ENCODE data around the gene FBRS. TPM values are rescaled to one million over a fixed set of nuclear protein-coding genes. Genes with fewer than 3 reads are reported as not detected.
A peak's percentile ranks its signal among the peaks of the same experiment; 100 is the strongest.

Gene FBRS
- total RNA-seq, 1 experiment from 2014 or later = 11.5 TPM

- DNase-seq = peak; percentile 58
- Histone ChIP-seq H3K4me3 (ENCODE audit: insufficient read depth, low read depth, low read length) (no peak overlapping the region), H3K36me3 (replicated peaks; ENCODE audit: control insufficient read depth, insufficient read depth, low read length) (peaks cover 4% of the 10 kb centered on the region), H3K27me3 (ENCODE audit: control insufficient read depth, insufficient read depth, low read length) (peaks cover 55% of the 10 kb centered on the region)
Measured at GRCh38 chr16:30665155-30665829, 7.1 kb downstream of the FBRS start.

GRCh38 chr16:30665830-30666190 lies 7.6 kb downstream of the FBRS start:
- no peak overlapping the region for H3K4me3 ChIP-seq (ENCODE audit: insufficient read depth, low read depth, low read length)
- H3K36me3 ChIP-seq (replicated peaks; ENCODE audit: control insufficient read depth, insufficient read depth, low read length) = peaks cover 4% of the 10 kb centered on the region
- DNase-seq = peak; percentile 26
- H3K27me3 ChIP-seq (ENCODE audit: control insufficient read depth, insufficient read depth, low read length) = peaks cover 55% of the 10 kb centered on the region

DNA sequence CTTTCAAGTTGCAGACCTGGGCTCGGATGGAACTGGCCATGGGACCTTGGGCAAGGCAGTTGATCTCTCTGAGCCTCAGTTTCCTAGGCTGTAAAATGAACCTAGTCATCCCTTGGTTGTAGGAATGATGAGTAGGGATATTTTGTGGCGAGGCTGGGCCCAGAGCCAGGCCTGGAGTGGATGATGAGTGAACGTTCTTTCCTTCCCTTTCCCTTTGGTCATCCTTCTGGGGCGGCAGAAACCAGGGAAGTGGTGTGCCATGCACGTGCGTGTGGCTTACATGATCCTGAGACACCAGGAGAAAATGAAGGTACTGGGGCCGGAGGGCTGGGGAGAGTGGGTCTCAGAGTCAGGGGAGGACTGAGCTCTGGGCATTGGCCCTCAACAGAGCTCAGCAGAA lies 8.4 kb downstream of the FBRS start:
- DNase-seq = peak; percentile 24
- H3K4me3 ChIP-seq (ENCODE audit: insufficient read depth, low read depth, low read length) = no peak overlapping the region
- H3K36me3 ChIP-seq (replicated peaks; ENCODE audit: control insufficient read depth, insufficient read depth, low read length) = peaks cover 4% of the 10 kb centered on the region
- H3K27me3 ChIP-seq (ENCODE audit: control insufficient read depth, insufficient read depth, low read length) = peaks cover 56% of the 10 kb centered on the region

DNA sequence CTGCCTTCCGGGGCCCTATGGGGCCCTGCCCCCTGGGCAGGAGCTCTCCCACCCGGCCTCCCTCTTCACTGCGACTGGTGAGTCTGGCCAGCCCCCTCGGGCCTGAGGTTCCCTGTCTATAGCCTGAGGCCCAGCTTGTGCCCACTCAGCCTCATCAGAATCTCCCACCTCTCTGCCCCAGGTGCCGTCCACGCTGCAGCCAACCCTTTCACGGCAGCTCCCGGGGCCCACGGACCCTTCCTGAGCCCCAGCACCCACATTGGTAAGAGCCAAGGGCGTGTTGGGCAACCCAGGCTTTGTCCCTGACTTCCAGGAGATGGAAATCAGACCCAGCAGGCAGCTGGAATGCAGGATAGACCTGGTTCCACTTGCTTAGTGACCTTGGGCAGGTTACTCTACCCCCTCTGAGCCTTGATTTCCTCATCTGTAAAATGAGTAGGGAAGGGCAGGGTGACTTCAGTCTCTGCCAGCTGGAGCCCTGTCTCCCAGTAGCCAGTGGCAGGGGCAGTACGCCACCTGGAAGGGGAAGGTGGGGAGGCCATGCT lies 9.2 kb downstream of the FBRS start:
- H3K4me3 ChIP-seq (ENCODE audit: insufficient read depth, low read depth, low read length) = no peak overlapping the region
- H3K36me3 ChIP-seq (replicated peaks; ENCODE audit: control insufficient read depth, insufficient read depth, low read length) = peaks cover 4% of the 10 kb centered on the region
- peak; percentile 28 for DNase-seq
- peaks cover 61% of the 10 kb centered on the region for H3K27me3 ChIP-seq (ENCODE audit: control insufficient read depth, insufficient read depth, low read length)

GRCh38 chr16:30668393-30668792 lies 10.2 kb downstream of the FBRS start:
- DNase-seq = peak; percentile 44
- Histone ChIP-seq H3K4me3 (ENCODE audit: insufficient read depth, low read depth, low read length) (no peak overlapping the region), H3K36me3 (replicated peaks; ENCODE audit: control insufficient read depth, insufficient read depth, low read length) (no peaks in the 10 kb centered on the region), H3K27me3 (ENCODE audit: control insufficient read depth, insufficient read depth, low read length) (peaks cover 68% of the 10 kb centered on the region)

- H3K36me3 ChIP-seq (replicated peaks; ENCODE audit: control insufficient read depth, insufficient read depth, low read length) = no peaks in the 10 kb centered on the region
Measured at GRCh38 chr16:30669026-30669902, 11.0 kb downstream of the FBRS start.

GRCh38 chr16:30669903-30670824 lies 11.9 kb downstream of the FBRS start:
- DNase-seq = peak; percentile 56
- H3K36me3 ChIP-seq (replicated peaks; ENCODE audit: control insufficient read depth, insufficient read depth, low read length) = no peaks in the 10 kb centered on the region
- peaks cover 82% of the 10 kb centered on the region for H3K27me3 ChIP-seq (ENCODE audit: control insufficient read depth, insufficient read depth, low read length)
- H3K4me3 ChIP-seq (ENCODE audit: insufficient read depth, low read depth, low read length) = no peak overlapping the region

More at GRCh38 chr16:30669026-30669902, 11.0 kb downstream of the FBRS start:
- peak; percentile 46 for DNase-seq
- Histone ChIP-seq H3K4me3 (ENCODE audit: insufficient read depth, low read depth, low read length) (no peak overlapping the region), H3K27me3 (ENCODE audit: control insufficient read depth, insufficient read depth, low read length) (peaks cover 76% of the 10 kb centered on the region)

- DNase-seq = no peak
- no peaks in the 10 kb centered on the region for H3K36me3 ChIP-seq (replicated peaks; ENCODE audit: control insufficient read depth, insufficient read depth, low read length)
- H3K4me3 ChIP-seq (ENCODE audit: insufficient read depth, low read depth, low read length) = no peak overlapping the region
- peaks cover 85% of the 10 kb centered on the region for H3K27me3 ChIP-seq (ENCODE audit: control insufficient read depth, insufficient read depth, low read length)
Measured at GRCh38 chr16:30675143-30675542, 16.9 kb downstream of the FBRS start.

DNA sequence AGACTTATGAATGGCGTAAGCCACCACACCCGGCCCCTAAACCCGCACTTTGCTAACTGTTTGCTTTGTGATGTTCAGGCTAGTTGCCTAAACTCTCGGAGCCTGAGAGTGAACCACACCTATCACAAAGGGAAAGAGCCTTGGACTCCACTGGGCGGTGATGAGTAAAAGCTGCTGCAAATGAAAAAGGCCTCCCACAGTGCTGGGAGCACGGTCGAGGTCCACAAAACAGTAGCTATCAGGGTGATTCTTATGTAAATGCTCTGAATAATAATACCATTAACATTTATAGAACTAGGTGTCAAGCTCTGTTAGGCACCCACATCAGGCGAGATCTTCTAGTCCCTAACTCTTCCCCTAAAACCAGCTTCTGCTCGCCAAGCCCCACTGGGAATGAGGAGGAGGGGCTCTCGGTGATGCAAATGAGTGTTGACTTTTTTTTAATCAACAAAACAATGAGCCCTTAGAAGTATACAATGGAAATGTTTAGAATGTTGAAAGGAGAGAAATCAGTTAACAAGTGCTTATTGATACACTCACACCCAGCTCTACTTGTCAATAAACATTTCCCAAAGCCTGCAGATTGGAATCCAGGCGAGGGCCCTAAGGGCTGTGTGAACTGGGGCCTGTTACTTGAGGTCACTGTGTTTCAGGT lies 19.8 kb downstream of the FBRS start:
- Histone ChIP-seq H3K36me3 (replicated peaks; ENCODE audit: control insufficient read depth, insufficient read depth, low read length) (no peaks in the 10 kb centered on the region), H3K27me3 (ENCODE audit: control insufficient read depth, insufficient read depth, low read length) (peaks cover 84% of the 10 kb centered on the region), H3K4me3 (ENCODE audit: insufficient read depth, low read depth, low read length) (no peak overlapping the region)
- peak; percentile 91 for DNase-seq

- Histone ChIP-seq H3K27me3 (ENCODE audit: control insufficient read depth, insufficient read depth, low read length) (peaks cover 82% of the 10 kb centered on the region), H3K4me3 (ENCODE audit: insufficient read depth, low read depth, low read length) (no peak overlapping the region), H3K36me3 (replicated peaks; ENCODE audit: control insufficient read depth, insufficient read depth, low read length) (no peaks in the 10 kb centered on the region)
- DNase-seq = no peak
Measured at GRCh38 chr16:30678586-30678970, 20.3 kb downstream of the FBRS start.

DNA sequence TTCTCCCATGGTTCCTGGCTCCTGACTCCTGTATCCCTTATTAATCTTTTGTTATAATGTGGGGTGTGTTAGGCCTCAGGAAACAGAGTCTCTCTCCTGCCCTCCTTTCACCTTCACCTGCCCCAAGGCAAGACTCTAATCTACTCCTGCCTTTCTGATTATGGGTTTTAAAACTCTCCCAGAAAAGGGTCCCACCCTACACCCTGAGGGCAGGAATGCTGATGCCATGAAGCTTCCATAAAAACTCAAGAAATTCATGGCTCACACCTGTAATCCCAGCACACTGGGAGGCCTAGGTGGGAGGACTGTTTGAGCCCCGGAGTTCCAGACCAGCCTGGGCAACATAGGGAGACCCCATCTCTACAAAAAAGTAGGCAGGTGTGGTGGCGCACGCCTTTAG lies 22.1 kb downstream of the FBRS start:
- H3K4me3 ChIP-seq (ENCODE audit: insufficient read depth, low read depth, low read length) = no peak overlapping the region
- H3K36me3 ChIP-seq (replicated peaks; ENCODE audit: control insufficient read depth, insufficient read depth, low read length) = no peaks in the 10 kb centered on the region
- no peak for DNase-seq
- H3K27me3 ChIP-seq (ENCODE audit: control insufficient read depth, insufficient read depth, low read length) = peaks cover 83% of the 10 kb centered on the region

DNA sequence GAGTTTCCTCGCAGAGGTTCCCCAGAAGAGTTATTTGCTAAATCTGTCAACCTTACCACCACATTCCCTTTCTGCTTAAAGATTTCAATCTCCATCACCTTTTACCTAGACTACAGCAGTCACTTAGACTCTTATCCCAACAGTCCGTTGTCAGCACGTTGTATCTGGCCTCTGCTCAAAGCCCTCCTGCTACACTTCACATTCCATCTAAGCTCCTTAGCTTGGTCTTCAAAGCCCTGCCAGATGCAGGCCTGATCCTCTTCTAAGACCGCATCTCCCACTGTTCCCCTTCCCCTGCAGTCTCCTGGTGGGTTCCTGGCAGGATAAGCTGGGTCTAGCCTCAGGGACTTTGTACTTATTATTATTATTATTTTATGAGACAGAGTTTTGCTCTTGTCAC lies 30.5 kb downstream of the FBRS start:
- DNase-seq = no peak
- Histone ChIP-seq H3K36me3 (replicated peaks; ENCODE audit: control insufficient read depth, insufficient read depth, low read length) (no peaks in the 10 kb centered on the region), H3K27me3 (ENCODE audit: control insufficient read depth, insufficient read depth, low read length) (peaks cover 97% of the 10 kb centered on the region), H3K4me3 (ENCODE audit: insufficient read depth, low read depth, low read length) (no peak overlapping the region)

- Histone ChIP-seq H3K36me3 (replicated peaks; ENCODE audit: control insufficient read depth, insufficient read depth, low read length) (no peaks in the 10 kb centered on the region), H3K4me3 (ENCODE audit: insufficient read depth, low read depth, low read length) (no peak overlapping the region), H3K27me3 (ENCODE audit: control insufficient read depth, insufficient read depth, low read length) (peaks cover 91% of the 10 kb centered on the region)
- peak; percentile 18 for DNase-seq
Measured at GRCh38 chr16:30691907-30692306, 33.7 kb downstream of the FBRS start.

Data from H7 (cell line).